H1 (cell line): ENCODE measurements around the gene SMIM29. TPM values are rescaled to one million over a fixed set of nuclear protein-coding genes. Genes with fewer than 3 reads are reported as not detected.

Experiments
- CTCF ChIA-PET: fragments of 300-600 bp; sonication (Branson Sonifier 250); formaldehyde crosslinking; loops from one replicate; lab custom pipeline; 2021; ENCODE audit not compliant: partially characterized antibody; lab: Charles Lee
- POLR2A ChIA-PET: fragments of 300-600 bp; sonication (Branson Sonifier 250); formaldehyde crosslinking; loops from one replicate; lab custom pipeline; 2021; ENCODE audit warnings: inconsistent platforms; ENCODE audit not compliant: partially characterized antibody; lab: Charles Lee
- DNase-seq, 2 experiments: peaks; one replicate each; pipeline versions ENCODE4 v3.0.0 to v3.0.0-alpha.2; 2010 to 2022; ENCODE audit warnings: low spot score in 2 of 2, low read depth in 1 of 2, mixed read lengths in 1 of 2
- FAIRE-seq: peaks from 2 replicates; lab custom pipeline; 2011; peaks lifted over from hg19 to GRCh38; lab: Jason Lieb, UNC
- H2AFZ ChIP-seq: 2 replicates; pipeline ENCODE4 v1.8.1; 2012; ENCODE audit warnings: low read length, inconsistent platforms
- H2AK5ac ChIP-seq: 2 replicates; pipeline ENCODE4 v1.6.1; 2013; ENCODE audit warnings: low read depth, low read length
- H2BK120ac ChIP-seq: replicated peaks from 2 replicates; pipeline ENCODE3; 2013; ENCODE audit warnings: low read depth, low read length, inconsistent platforms
- H2BK12ac ChIP-seq: 2 replicates; pipeline ENCODE4 v1.6.1; 2013; ENCODE audit warnings: low read depth, low read length
- H2BK15ac ChIP-seq: 2 replicates; pipeline ENCODE4 v1.6.1; 2013; ENCODE audit warnings: low read length
- H2BK20ac ChIP-seq: 2 replicates; pipeline ENCODE4 v1.6.1; 2013; ENCODE audit warnings: low read length
- H2BK5ac ChIP-seq: 2 replicates; pipeline ENCODE4 v1.6.1; 2013; ENCODE audit warnings: low read depth, low read length
- H3K14ac ChIP-seq: 2 replicates; pipeline ENCODE4 v1.6.1; 2013; ENCODE audit warnings: inconsistent platforms; ENCODE audit not compliant: insufficient read length
- H3K18ac ChIP-seq: 2 replicates; pipeline ENCODE4 v1.6.1; 2013; ENCODE audit warnings: low read length; ENCODE audit errors: extremely low read depth
- H3K23ac ChIP-seq: 2 replicates; pipeline ENCODE4 v1.6.1; 2013; ENCODE audit warnings: inconsistent platforms; ENCODE audit not compliant: insufficient read length
- H3K23me2 ChIP-seq: 2 replicates; pipeline ENCODE4 v1.6.1; 2013; ENCODE audit warnings: low read depth, low read length
- H3K27ac ChIP-seq: 2 replicates; pipeline ENCODE4 v1.6.1; 2011; ENCODE audit warnings: low read depth, low read length, inconsistent platforms
- H3K27me3 ChIP-seq, 4 experiments: replicated peaks in 1 of 4; 1 replicate in 1 of 4; 2 replicates in 3 of 4; pipeline versions ENCODE4 v1.6.1 to v1.8.1; 2011 to 2013; ENCODE audit warnings: low read length in 3 of 4, mild to moderate bottlenecking in 3 of 4, inconsistent platforms in 2 of 4, mixed read lengths in 2 of 4, moderate library complexity in 1 of 4; ENCODE audit not compliant: control insufficient read depth in 3 of 4, insufficient read depth in 3 of 4; ENCODE audit errors: extremely low read depth in 1 of 4
- H3K36me3 ChIP-seq, 4 experiments: 2 replicates each; pipeline versions ENCODE4 v1.6.1 to v1.8.1; 2011 to 2013; ENCODE audit warnings: mild to moderate bottlenecking in 4 of 4, low read length in 3 of 4, moderate library complexity in 2 of 4, control low read depth in 1 of 4, inconsistent platforms in 1 of 4; ENCODE audit not compliant: insufficient read depth in 4 of 4, control insufficient read depth in 2 of 4
- H3K4ac ChIP-seq: replicated peaks from 2 replicates; pipeline ENCODE3; 2013; ENCODE audit warnings: low read length, low read depth, mixed read lengths, inconsistent platforms; ENCODE audit not compliant: insufficient read length
- H3K4me1 ChIP-seq, 4 experiments: replicated peaks in 1 of 4; 1 replicate in 1 of 4; 2 replicates in 3 of 4; pipeline versions ENCODE4 v1.6.1 to v1.8.1; 2011 to 2013; ENCODE audit warnings: low read length in 3 of 4, inconsistent platforms in 2 of 4, mixed read lengths in 1 of 4; ENCODE audit not compliant: insufficient read depth in 4 of 4, control insufficient read depth in 3 of 4
- H3K4me2 ChIP-seq, 2 experiments: 2 replicates each; pipeline versions ENCODE4 v1.6.1 to v1.8.1; 2011 to 2013; ENCODE audit warnings: low read depth in 2 of 2, low read length in 2 of 2, control low read depth in 1 of 2, inconsistent platforms in 1 of 2, mild to moderate bottlenecking in 1 of 2; ENCODE audit not compliant: insufficient read depth in 1 of 2
- H3K4me3 ChIP-seq, 4 experiments: fragments of 200-600, 300-600 bp in 1 of 4; sonication (generic), shearing (Covaris generic), sonication (Bioruptor Twin) in 1 of 4; 2 replicates each; pipeline versions ENCODE4 v1.5.1 to v1.8.1; 2011 to 2016; ENCODE audit warnings: low read length in 4 of 4, low read depth in 3 of 4, control low read depth in 2 of 4, inconsistent platforms in 2 of 4, mild to moderate bottlenecking in 2 of 4, mixed read lengths in 1 of 4, moderate library complexity in 1 of 4; ENCODE audit not compliant: insufficient read depth in 2 of 4; ENCODE audit errors: extremely low read depth in 1 of 4
- H3K56ac ChIP-seq: replicated peaks from 2 replicates; pipeline ENCODE3; 2013; ENCODE audit warnings: low read depth, mild to moderate bottlenecking, mixed read lengths, low read length, inconsistent platforms; ENCODE audit not compliant: insufficient read length
- H3K79me1 ChIP-seq: 2 replicates; pipeline ENCODE4 v1.6.1; 2013; ENCODE audit warnings: low read depth, low read length, control low read depth
- H3K79me2 ChIP-seq, 2 experiments: 2 replicates each; pipeline versions ENCODE4 v1.6.1 to v1.8.1; 2012 to 2013; ENCODE audit warnings: low read length in 2 of 2, mild to moderate bottlenecking in 2 of 2, inconsistent platforms in 1 of 2; ENCODE audit not compliant: insufficient read depth in 2 of 2, control insufficient read depth in 1 of 2
- H3K9ac ChIP-seq, 4 experiments: replicated peaks in 1 of 4; 1 replicate in 1 of 4; 2 replicates in 3 of 4; pipeline versions ENCODE4 v1.6.1 to v1.8.1; 2011 to 2013; ENCODE audit warnings: low read depth in 3 of 4, low read length in 3 of 4, control low read depth in 2 of 4, mild to moderate bottlenecking in 2 of 4, moderate library complexity in 2 of 4, inconsistent platforms in 1 of 4; ENCODE audit errors: extremely low read depth in 1 of 4
- H3K9me3 ChIP-seq, 2 experiments: 2 replicates each; pipeline versions ENCODE4 v1.6.1 to v1.8.1; 2012 to 2013; ENCODE audit warnings: mild to moderate bottlenecking in 2 of 2, moderate library complexity in 2 of 2, control low read depth in 1 of 2, inconsistent platforms in 1 of 2, low read depth in 1 of 2, low read length in 1 of 2, mixed read lengths in 1 of 2; ENCODE audit not compliant: insufficient read depth in 2 of 2
- H4K20me1 ChIP-seq, 2 experiments: replicated peaks in 1 of 2; 2 replicates each; pipeline versions ENCODE3 to v1.8.1; 2011 to 2013; ENCODE audit warnings: inconsistent platforms in 2 of 2, low read length in 2 of 2, mild to moderate bottlenecking in 1 of 2; ENCODE audit not compliant: insufficient read depth in 2 of 2, control insufficient read depth in 1 of 2
- H4K5ac ChIP-seq: 2 replicates; pipeline ENCODE4 v1.6.1; 2013; ENCODE audit warnings: low read length, low read depth, mixed read lengths, inconsistent platforms; ENCODE audit not compliant: insufficient read length
- H4K8ac ChIP-seq: 2 replicates; pipeline ENCODE4 v1.8.0; 2013; ENCODE audit warnings: mild to moderate bottlenecking, moderate library complexity, low read length, inconsistent platforms; ENCODE audit not compliant: insufficient read depth; ENCODE audit errors: extremely low read depth
- H4K91ac ChIP-seq: replicated peaks from 2 replicates; pipeline ENCODE3; 2013; ENCODE audit warnings: low read length, mixed read lengths, inconsistent platforms; ENCODE audit not compliant: insufficient read length
- ZNF274 ChIP-seq: IDR thresholded peaks from 2 replicates; pipeline ENCODE4 v1.7.0; 2012; ENCODE audit warnings: low read length, borderline replicate concordance; ENCODE audit errors: extremely low read depth
- WGBS, 2 experiments: shearing (Covaris generic) in 1 of 2; methylation state at CpG; one replicate each; pipeline versions ENCODE4 v1.1.6 to v1.1.7; 2013 to 2015; ENCODE audit warnings: low lambda C conversion rate in 2 of 2, mixed read lengths in 2 of 2, inconsistent platforms in 1 of 2, low coverage in 1 of 2, missing lambda C conversion rate in 1 of 2; ENCODE audit not compliant: insufficient replicate concordance in 2 of 2, insufficient coverage in 1 of 2, insufficient read length in 1 of 2; ENCODE audit errors: extremely low coverage in 1 of 2, missing lambda C conversion rate in 1 of 2; 5-methylcytosine and 5-hydroxymethylcytosine counted together
- polyA plus RNA-seq, 7 experiments: library from polyadenylated mRNA; depleted of rRNA in 3 of 7; stranded (reverse) in 5 of 7; unstranded in 2 of 7; fragments of >200 nt in 5 of 7; fragments of 200-250 nt in 2 of 7; gene quantifications; 1 replicate in 5 of 7; 2 replicates in 1 of 7; 4 replicates in 1 of 7; pipeline versions ENCODE4 v1.2.1 to v1.2.3, GENCODE V29; 2011 to 2013; ENCODE audit warnings: missing spikeins in 2 of 7, mixed read lengths in 2 of 7
- total RNA-seq: library from RNA; stranded (reverse); fragmentation: NEBNext Ultra II Directional; extraction: Animal tissue kit (Norgen Biotek cat#: 25700); gene quantifications from 2 replicates; pipeline ENCODE4 v1.2.1, GENCODE V29; 2021
- TF ChIP-seq, protein P1 (sequence below): IDR thresholded peaks from 2 replicates; pipeline ENCODE4 v1.6.1; 2012; ENCODE audit warnings: low read length, inconsistent platforms

Gene SMIM29
- total and polyA plus RNA-seq, 2 of the 8 experiments (the other 6 are each of a cell fraction or from before 2014, with no cell fraction given), result 7.0 to 22.4 TPM

GRCh38 chr6:34207695-34208443, 40.9 kb downstream of the SMIM29 start:
- H3K23me2 ChIP-seq, result no peaks in the 10 kb centered on the region
- H2BK15ac ChIP-seq, result no peak overlapping the region
- WGBS, 2 experiments, result 87% methylated on average over 4 of the region's 4 CpGs; no CpG with 5 or more reads in 1 of the 2 experiments
- H2AK5ac ChIP-seq, result 0 out of 2 replicates have a peak overlapping the region, but pooled peaks have one; percentile 26
- no peak overlapping the region for H2BK120ac ChIP-seq
- H3K14ac ChIP-seq, result no peak overlapping the region
- H3K4me3 ChIP-seq, result no peak overlapping the region
- no peaks in the 10 kb centered on the region for H3K79me2 ChIP-seq
- H2BK5ac ChIP-seq, result 0 out of 2 replicates have a peak overlapping the region, but pooled peaks have one; percentile 68
- H4K91ac ChIP-seq, result no peak overlapping the region
- no peak overlapping the region for H3K23ac ChIP-seq
- H3K36me3 ChIP-seq, result no peaks in the 10 kb centered on the region
- peaks cover 2 to 5% (median 4%) of the 10 kb centered on the region in 4 experiments; a peak in 4 of 7 replicates for H3K4me1 ChIP-seq
- H4K8ac ChIP-seq, result no peak overlapping the region
- no peak overlapping the region for H4K5ac ChIP-seq
- TF ChIP-seq, protein P1, sequence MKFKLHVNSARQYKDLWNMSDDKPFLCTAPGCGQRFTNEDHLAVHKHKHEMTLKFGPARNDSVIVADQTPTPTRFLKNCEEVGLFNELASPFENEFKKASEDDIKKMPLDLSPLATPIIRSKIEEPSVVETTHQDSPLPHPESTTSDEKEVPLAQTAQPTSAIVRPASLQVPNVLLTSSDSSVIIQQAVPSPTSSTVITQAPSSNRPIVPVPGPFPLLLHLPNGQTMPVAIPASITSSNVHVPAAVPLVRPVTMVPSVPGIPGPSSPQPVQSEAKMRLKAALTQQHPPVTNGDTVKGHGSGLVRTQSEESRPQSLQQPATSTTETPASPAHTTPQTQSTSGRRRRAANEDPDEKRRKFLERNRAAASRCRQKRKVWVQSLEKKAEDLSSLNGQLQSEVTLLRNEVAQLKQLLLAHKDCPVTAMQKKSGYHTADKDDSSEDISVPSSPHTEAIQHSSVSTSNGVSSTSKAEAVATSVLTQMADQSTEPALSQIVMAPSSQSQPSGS, result no peak
- TF ChIP-seq ZNF274, result no peak
- no peaks in the 10 kb centered on the region for H4K20me1 ChIP-seq
- no peak overlapping the region for H2BK12ac ChIP-seq
- no peak overlapping the region for H2BK20ac ChIP-seq
- no peaks in the 10 kb centered on the region for H3K9me3 ChIP-seq
- no peak overlapping the region for H3K4ac ChIP-seq
- ChIA-PET CTCF (interaction anchor here (0.6 to 3.7 kb wide), 6 partner anchors 8 to 44 kb away, joined by 3 to 30 read pairs (median 4); no protein-coding TSS in a partner anchor), POLR2A (interaction anchor here (0.8 to 3.9 kb wide), 9 partner anchors 11 to 680 kb away, joined by 3 to 28 read pairs (median 5); partner anchors contain the start of genes HMGA1 and TAF11)
- H2AFZ ChIP-seq, result no peak overlapping the region
- H3K27me3 ChIP-seq, result no peaks in the 10 kb centered on the region
- DNase-seq (no peak), FAIRE-seq (no peak)
- H3K27ac ChIP-seq, result no peak overlapping the region
- no peak overlapping the region for H3K4me2 ChIP-seq
- no peak overlapping the region for H3K56ac ChIP-seq
- no peaks in the 10 kb centered on the region for H3K79me1 ChIP-seq
- no peak overlapping the region for H3K18ac ChIP-seq
- no peak overlapping the region for H3K9ac ChIP-seq
